GM21825 (cell line): ENCODE data around the gene CPA4.

Experiments
- ATAC-seq: cut with Tn5 transposase; IDR thresholded peaks from one replicate; pipeline ENCODE4 v1.9.1; 2021; ENCODE audit warnings: mild to moderate bottlenecking, moderate library complexity; ENCODE audit not compliant: unreplicated experiment

CPA4 gene

DNA sequence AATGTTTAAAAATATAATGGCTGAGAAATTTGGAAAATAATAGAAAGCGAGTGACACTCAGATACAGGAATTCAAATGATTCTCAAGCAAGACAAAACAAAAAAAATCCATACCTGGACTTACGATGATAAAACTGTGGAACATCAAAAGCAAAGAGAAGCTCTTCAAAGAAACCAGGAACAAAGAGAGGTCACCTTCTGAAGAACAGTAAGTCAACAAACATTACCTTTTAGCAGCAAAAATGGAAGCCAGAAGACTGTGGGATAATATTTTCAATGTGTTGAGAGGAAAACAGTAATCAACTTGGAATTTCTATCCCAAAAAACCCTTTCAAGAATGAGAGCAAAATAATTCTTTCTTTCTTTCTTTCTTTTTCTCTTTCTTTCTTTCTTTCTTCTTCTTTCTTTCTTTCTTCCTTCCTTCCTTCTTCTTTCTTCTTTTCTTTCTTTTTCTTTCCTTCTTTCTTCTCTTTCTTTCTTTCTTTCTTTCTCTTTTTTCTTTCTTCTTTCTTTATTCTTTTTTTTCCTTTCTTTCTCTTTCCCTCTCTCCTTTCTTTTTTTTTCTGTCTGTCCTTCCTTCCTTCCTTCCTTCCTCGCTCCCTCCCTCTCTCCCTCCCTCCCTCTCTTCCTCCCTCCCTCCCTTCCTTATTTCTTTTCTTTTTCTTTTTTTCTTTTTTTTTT is 49.9 kb downstream of the CPA4 start:
- no peak for ATAC-seq

DNA sequence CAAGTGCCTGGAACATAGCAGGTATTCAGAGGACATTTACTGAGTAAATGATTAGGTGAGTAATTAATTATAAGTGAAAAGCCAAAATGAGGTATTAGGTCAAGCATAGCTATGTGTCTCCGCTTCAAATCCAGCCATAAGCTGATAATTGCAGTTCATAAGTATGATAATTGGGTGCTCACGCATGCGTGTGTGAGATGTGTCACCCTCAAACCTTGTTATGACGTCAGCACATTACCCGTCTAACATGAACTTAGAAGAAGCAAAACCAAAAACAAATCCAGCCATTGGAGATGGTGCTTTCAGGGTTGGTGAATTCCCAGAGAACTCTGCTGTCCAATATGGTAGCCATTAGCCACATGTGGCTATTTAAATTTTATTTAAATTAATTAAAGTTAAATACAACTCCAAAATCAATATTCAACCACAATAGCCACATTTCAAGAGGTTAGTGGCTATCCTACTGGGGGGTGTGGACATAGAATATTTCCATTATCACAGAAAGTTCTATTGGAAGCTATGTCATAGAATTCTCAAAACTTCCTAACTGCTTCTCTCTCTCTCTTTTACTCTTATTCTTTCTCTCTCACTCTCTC is 51.4 kb downstream of the CPA4 start, which contains the start of gene CPA5:
Gene CPA5 (plus strand): TSS at position 546 of the 596 bp plus-strand sequence. CDS start 1,670 bp downstream, outside the sequence.
- ATAC-seq = no peak

DNA sequence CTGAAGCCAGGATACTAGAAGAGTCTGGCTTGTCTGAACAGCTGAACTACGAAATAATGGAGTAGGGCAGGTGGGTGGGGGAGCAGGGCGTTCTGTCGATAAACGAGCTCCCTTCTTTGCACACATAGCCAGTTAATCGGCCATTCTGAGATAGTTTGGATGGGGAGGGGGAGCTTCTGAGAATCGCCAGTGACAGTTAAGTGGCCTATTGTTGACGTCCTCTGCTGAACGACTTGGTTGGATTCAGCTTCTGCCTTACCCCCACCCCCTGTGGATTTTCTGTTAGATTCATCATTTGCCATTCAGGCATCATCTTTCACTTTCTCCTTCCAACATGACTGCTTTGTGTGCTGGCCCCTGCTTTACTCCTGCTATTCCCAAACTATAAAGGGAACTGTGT is 52.2 kb downstream of the CPA4 start:
- no peak for ATAC-seq

DNA sequence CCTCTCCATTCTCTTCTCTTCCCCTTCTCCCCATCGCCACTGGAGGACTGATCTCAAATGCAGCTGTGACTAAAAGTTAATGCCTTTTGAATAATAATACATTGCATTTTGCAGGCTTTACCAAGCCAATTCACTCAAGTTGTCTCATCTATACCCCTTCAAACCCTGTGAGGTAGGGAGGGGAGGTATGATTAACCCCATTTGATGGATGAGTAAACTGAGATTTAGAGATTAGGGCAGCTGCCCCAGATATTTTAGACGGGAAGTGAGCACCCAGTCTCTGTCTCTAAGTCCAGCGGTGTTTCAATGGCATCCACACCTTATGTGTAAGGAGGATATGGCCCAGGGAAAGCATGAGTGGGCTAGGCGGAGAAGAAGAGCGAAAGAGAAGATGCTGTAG is 52.8 kb downstream of the CPA4 start:
- no peak for ATAC-seq

DNA sequence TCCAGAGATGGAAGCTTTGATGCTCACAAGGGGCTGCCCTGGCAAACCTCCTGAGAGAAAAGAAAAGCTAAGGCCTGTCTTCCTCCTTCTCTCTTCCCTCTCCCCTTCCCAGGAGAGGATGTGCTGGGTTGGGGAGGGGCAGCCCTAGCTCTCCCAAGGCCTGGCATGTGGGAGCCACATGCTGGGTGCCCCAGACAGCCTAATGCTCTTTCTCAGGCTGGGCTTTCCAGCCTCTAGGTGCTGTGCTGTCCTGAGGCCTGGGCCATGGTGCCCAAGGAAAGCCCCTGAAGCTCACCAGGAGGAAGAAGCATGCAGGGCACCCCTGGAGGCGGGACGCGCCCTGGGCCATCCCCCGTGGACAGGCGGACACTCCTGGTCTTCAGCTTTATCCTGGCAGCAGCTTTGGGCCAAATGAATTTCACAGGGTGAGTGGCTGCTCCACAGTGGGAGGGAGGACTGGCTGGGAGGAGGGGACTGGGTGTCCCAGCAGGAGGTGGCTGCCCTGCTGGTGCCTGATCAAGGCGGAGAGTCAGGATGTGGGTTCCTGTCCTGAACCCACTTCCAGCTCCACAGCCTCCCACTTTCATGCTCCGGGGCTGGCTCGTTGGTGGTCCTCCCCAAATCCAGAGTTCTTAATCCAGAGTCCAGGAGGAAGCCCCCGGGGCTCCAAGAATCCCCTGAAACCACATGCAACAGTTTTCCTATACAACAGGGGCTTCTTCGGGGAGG is 53.4 kb downstream of the CPA4 start:
- no peak for ATAC-seq

DNA sequence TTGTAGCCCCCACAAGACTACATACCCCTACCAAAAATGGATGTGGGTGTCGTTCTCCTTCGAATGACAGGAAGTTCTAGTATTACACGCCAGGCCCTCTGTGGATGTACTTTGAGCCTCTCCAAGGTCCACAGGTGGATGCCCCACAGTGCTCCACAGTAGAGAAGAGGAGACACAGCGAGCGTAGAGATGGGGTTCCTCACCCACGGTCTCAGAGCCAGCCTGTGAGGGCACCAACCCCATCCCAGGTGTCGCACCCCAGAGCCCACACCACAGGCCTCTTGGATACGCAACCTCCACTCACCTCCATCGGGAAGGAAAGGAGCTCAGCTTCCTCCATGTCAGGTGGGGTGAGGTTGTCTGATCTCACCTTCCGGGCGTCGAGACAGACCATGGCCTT is 54.0 kb downstream of the CPA4 start:
- ATAC-seq = no peak

DNA sequence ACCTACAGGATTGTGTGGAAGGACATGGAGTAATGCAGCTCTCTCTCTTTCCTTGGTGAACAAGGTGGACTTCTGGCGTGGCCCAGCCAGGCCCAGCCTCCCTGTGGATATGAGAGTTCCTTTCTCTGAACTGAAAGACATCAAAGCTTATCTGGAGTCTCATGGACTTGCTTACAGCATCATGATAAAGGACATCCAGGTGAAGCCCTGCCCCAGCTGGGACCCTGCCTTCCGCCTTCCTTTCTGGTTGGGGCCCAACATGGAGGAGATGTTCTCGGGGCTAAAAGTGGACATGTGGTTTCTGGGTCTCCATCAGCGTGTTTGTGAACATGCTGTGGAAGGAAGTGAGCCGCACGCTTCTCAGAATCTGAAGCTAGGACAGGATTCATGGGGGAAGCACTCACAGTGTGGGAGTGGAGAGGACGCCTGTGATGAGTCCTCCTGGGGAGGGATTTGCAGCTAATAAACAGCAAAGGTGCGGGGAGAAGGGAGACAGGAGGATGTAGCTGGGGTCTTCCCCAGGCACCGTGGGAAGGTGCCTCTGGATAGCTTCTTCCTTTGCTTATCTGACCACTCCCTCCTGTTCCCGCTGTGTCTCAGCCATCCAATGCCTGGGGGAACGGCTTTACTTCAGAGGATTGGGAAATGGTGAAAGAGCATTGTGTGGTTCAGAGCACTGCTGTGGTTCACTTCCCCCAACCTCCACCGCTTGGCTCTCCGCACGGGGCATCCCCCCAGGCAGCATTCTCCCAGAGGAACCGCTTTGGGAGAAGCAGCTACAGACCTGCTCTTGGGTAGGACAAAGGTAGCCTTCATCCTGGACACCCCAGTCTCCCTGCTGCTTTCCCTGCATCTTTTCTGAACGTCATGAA is 57.2 kb downstream of the CPA4 start:
- no peak for ATAC-seq

DNA sequence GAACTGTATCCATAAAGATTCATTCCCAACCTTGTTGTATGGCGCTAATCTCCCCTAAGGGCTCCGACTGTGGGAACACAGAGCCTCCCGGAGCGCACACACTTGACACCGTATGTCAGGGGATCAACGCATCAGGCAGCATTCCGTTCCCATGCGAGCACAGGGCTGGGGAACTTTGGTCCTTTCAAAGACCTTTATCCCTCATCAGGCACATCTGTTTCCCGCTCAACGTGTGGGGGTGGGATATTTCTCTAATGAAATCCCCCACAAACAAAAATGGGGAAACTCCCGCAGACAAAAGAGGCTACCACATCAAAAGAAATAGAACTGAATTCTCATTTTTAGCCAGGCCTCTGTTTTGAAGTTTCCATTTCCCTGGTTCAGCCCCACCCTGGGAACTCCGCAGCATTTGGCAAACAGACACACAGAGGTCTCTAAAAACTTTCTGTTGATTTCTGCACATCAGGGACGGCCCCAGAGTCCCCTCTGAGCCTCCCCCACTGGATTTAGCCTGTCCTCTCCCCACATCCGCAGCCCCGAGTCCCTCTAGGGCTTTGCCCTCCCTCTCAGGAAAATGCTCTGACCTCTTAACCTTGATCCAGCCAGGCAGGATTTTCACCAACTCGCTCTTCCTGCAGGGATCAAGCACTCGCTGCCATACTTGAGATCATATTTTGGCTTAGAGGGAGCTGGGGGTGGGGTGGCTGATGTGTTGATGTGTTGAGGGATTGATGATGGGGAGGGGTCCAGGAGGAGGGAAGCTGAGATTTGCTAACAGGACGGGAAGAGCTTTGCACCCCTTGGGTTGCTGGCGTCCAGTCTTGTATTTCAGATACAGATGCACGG is 58.2 kb downstream of the CPA4 start:
- ATAC-seq = no peak

DNA sequence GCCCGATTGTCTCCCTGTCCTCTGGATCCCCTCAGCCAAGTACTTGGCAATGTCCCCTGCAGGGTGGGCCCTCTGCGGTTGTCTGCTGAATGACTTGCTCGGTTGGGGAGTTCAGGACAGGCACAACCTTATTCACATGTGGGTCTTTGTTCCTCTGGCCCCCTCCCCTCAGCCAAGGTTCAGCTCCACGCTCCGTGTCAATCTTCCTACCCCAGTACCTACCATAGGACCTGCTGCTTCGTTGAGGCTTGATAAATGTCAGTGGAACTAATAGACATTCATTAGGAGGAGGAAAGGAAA is 58.8 kb downstream of the CPA4 start:
- no peak for ATAC-seq

DNA sequence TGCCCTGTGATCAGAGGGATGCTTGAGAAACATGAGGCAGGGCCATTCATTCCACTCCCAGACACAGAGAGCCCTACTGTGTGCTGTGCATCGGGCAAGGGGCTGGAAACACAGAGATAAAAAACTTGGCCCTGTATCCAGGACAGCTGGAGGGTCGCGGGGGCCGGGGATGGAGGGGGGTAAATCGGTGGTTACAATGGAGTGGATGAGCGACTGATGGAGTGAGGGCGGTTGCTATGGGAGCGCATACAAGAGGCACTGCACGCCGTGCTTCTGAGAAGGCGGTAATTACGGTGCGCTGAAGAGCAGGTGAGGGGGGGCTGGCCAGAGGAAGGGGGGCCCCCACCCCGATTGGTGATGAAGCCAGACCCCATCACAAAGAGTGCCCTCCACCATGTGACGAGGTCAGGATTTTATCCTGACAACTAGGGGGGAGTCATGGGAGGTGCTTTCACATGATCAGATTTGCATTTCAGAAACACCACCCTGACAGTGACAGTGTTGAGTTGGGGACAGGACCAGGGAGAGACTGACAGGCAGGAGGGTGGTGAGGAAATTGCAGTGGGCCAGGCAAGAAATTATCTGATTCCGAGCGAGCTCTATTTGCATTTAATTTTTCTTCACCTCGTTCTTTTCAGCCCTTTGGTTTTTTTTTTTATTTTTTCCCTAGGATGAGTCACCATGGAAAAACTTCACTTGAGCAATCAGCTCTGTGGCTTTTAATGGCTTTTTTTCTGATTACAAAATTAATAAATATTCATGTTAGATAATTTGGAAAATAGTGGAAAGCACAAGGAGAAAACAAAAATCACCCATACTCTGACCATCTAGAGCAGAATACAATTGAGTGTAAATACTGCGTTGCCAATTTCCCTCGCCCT is 59.5 kb downstream of the CPA4 start:
- no peak for ATAC-seq

DNA sequence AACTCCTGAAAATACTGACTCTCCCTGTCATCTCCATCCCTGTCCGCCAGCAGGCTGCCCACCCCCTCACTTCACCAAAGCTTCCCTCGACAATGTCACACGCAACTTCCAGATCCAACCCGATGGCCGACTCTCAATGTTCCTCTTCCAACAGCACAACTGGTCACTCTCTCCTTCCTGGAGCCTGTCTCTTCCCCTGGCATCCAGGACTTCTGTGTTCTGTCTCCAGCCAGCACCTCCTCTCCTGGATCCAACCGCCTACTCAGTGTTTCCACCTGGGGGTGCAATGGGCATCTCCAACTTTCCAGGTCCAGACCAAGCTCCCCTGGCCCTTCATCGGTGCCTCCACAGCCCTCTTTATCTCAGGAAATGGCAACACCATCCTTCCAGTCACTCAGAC is 60.2 kb downstream of the CPA4 start:
- no peak for ATAC-seq

DNA sequence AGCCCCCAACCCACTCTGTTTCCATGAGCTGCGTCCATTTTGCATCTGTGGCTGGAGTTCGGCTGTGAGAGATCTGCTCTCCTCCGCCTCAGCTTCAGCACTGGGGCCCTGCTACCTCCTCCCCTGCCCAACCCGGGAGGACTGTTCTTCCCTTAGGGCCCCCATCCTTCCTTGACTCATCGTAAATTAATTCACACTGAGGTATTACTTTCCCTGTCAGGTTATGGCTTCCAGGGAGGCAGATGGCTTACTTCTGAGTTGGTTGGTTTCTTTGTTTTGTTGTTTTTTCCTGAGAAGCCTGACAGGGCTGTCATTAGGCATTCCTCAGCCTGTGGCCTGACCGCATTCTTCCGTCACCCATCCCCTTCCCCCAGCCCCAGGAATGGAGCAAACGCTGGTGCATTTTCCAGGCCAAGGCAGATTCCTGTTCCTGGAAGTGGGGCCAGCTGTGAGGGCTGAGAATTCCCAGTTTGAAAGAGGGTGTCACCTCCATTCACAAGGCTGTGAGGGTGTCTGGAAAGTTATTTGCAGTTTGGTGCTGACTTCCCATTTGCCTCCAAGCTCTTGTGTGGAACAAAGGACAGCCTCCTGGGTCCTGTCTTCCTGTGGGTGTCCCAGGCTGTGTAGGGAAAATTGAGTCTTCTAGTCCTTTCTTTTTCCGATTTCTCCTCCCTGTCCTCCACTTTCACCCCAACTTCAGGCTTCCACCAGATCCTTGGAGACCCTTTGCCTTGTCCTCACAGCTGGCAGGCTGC is 63.3 kb downstream of the CPA4 start:
- no peak for ATAC-seq

DNA sequence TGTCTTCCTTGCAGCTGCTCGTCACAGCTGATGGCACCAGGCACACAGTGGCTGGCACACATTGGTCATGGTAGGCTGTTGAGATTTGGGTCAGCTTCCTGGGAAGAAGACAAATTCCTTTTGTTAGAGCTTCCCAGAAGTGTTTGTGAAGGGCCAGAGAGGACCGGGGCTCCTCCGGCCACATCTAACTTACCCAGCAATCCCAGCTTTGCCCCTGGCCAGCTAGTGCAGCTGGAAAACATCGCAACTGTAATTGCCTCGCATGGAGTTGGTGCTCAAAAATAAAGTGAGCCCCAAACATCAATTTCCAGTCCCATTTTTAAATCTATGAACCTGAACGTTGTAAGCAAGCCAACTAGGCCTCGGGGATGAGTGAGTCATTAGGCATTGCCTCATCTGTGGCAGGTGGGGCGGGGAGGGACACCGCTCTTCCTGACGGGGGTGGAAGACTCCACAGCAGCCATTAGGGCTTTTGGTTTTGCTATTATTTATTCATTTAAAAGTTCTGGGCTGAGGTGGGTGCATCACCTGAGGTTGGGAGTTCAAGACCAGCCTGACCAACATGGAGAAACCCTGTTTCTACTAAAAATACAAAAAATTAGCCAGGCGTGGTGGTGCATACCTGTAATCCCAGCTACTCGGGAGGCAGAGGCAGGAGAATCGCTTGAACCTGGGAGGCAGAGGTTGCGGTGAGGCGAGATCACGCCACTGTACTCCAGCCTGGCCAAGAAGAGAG is 64.1 kb downstream of the CPA4 start:
- no peak for ATAC-seq

DNA sequence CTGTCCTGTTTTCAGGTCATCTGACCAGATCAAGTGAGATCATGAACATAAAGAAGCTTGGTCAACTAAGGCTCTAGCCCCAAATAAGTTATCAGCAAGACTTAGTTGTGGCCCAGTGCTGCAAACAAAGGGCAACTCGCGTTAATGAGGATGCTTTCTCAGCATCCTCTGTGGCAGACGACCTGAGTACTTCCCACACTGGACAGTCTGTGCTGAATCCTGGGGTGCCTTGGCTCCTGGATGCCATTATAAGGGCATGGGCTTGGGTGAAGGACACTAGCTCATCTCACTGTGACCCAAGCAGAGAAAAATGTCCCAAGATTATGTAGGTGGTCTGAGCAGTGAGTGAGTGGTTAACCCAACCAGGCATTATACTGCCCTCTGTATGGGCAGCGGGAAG is 65.5 kb downstream of the CPA4 start:
- ATAC-seq = no peak

DNA sequence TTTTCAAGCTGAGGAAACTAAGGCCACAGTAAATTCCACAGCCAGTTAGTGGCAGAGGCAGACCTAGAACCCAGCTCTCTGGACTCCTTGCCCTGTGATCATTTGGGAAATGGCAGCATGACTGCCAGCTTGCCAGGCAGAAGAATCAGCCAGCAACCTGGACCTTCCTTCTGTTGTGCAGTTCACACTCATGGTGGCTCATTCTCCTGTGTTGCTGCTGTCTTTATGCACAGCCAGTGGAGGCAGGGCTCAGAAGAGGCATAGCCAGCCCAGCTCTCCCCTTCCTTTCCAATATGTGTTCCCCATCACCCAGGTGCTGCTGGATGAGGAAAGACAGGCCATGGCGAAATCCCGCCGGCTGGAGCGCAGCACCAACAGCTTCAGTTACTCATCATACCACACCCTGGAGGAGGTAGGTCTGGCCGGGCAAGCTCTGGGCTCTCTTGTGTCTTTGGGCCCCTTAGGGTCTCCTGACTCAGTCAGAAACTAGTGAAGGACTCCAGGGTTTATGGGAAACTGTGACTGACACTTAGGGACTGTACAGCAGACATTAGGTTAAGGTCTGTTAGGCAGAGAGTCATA is 66.4 kb downstream of the CPA4 start:
- ATAC-seq = no peak

DNA sequence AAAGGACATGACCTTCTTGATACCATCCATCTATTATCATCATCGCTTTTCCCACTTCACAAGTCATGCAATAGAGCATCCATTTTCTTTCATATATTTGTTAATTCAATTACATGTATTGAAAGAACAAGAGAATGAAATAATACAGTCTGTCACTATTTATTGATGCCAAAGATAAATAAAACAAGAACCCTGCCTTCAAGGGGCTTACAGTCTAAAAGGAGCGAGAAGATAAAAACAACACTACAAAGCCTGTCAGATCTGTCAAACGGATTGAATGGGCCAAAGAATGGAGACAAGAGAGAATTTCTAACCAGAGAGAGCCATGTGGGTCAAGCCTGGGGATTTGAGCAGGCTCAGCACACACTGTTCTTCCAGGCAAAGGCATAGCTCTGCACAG is 67.6 kb downstream of the CPA4 start:
- ATAC-seq = no peak

DNA sequence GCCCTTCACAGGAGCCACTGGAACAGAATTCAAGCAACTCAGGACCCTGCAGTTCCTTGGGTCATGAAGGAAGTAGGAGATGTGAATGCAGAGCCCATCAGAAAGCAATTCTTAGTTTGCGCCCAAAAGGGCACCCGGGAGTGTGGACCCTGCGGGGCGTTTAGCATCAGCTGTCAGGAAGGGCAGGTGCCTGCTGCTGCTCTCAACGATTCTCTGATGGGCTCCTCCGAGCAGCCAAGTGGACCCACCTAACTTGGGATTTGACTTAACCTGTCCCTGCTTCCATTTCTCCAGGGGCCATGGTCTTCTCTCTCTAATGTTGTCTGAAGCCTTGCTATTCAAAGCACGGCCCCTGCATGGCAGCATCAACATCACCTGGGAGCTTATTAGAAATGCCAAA is 68.7 kb downstream of the CPA4 start:
- no peak for ATAC-seq
